ENCODE measurements around the gene FRMD3. TPM values are rescaled to one million over a fixed set of nuclear protein-coding genes. Genes with fewer than 3 reads are reported as not detected.

The FRMD3 gene
- total RNA-seq, 2 experiments from 2014 or later: 0.62 to 1.1 TPM

DNA sequence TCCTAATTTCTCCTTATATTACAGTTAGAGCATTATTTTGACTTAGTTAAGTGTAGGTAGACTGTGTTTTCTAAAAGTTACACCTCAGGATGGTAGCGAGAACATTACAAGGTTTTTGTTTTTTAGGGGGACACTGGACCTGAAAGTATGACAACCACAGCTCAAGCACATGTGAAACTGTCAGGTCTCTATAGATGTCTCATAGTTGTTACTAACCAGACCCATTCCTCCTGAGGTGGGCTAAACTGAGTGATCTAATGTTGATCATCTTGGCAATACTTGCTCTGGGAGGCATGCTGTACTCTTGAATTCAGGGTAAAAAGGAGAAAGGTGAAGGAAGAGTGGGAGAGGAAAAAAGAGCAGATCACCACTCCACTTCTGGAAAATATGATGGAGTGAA is 278.6 kb downstream of the FRMD3 start:
- Mint-ChIP-seq H3K36me3 (ENCODE audit: low read depth) (no peaks in the 10 kb centered on the region), H3K9me3 (no peaks in the 10 kb centered on the region), H3K4me1 (no peaks in the 10 kb centered on the region), H3K4me3 (no peak overlapping the region), H3K27ac (no peak overlapping the region), H3K27me3 (no peaks in the 10 kb centered on the region)
- CTCF ChIA-PET: no interaction called here
- no peak for DNase-seq
- POLR2A ChIA-PET: no interaction called here

- H3K27ac Mint-ChIP-seq: no peak overlapping the region
- no peak overlapping the region for H3K4me3 Mint-ChIP-seq
- H3K36me3 Mint-ChIP-seq (ENCODE audit: low read depth): no peaks in the 10 kb centered on the region
- CTCF ChIA-PET: interaction anchor here (0.6 kb wide), 1 partner anchor 320 kb away, joined by 4 read pairs; no protein-coding TSS in a partner anchor
- no peaks in the 10 kb centered on the region for H3K9me3 Mint-ChIP-seq
- no peak for DNase-seq
- POLR2A ChIA-PET: no interaction called here
- no peaks in the 10 kb centered on the region for H3K4me1 Mint-ChIP-seq
- no peaks in the 10 kb centered on the region for H3K27me3 Mint-ChIP-seq
Observed at GRCh38 chr9:83257937-83258891, 280.0 kb downstream of the FRMD3 start.

- Mint-ChIP-seq H3K27ac (no peak overlapping the region), H3K4me3 (no peak overlapping the region), H3K4me1 (no peaks in the 10 kb centered on the region), H3K27me3 (no peaks in the 10 kb centered on the region), H3K9me3 (peaks cover 5% of the 10 kb centered on the region), H3K36me3 (ENCODE audit: low read depth) (no peaks in the 10 kb centered on the region)
- CTCF ChIA-PET: no interaction called here
- DNase-seq: no peak
- POLR2A ChIA-PET: no interaction called here
Observed at GRCh38 chr9:83247732-83248131, 290.5 kb downstream of the FRMD3 start.

DNA sequence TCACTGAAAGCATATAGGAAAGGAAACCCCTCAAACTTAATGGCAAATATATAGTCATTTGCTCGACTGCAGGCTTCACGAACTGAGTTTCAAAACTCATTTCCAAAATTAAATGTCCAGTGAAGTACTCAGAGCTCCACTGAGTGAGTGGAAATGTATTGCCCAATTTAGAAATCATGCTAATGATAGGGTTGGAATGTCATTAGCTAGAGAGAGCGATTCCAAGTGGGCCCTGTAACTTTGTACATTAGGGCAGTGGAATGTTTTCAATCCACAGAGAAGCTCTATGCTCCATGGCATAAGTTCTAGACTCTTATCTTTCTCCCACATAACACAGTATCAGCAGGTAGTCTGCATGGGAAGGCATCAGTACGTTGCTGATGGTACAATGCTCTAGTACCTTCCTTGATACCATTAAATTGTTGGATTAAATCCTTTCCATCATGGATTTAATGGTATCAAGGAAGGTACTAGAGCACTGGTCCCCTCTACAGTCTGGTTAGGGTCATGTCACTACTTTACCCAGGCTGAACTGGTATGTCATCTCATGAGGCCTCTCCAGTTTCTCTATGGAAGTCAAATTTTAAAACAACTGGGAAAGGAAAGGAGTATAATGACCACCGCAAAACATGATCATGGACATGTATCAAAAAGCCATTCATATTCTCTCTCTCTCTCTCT is 292.1 kb downstream of the FRMD3 start:
- POLR2A ChIA-PET: no interaction called here
- H3K4me1 Mint-ChIP-seq: no peaks in the 10 kb centered on the region
- no peaks in the 10 kb centered on the region for H3K36me3 Mint-ChIP-seq (ENCODE audit: low read depth)
- no peak for DNase-seq
- CTCF ChIA-PET: no interaction called here
- H3K9me3 Mint-ChIP-seq: peaks cover 2% of the 10 kb centered on the region
- H3K27me3 Mint-ChIP-seq: no peaks in the 10 kb centered on the region
- H3K4me3 Mint-ChIP-seq: no peak overlapping the region
- H3K27ac Mint-ChIP-seq: no peak overlapping the region

DNA sequence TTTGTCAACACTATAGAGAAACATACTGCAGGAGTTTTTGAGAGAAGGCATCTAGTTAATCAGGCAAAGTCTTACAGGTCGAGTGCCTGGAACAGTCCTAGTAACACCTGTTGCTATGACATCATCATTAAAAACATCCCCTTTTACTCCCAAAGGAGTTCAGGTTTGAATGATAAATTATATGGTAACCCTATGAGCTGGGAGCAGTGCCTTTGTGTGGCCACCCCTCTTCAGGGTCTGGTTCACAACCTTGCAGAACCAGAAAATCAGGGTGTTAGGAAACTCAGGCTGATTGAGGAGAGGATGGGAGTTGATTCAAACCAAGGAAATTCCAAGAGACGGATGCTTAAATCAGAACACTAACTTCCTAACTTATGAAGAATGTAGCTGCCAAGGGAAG is 296.1 kb downstream of the FRMD3 start:
- Mint-ChIP-seq H3K27ac (no peak overlapping the region), H3K36me3 (ENCODE audit: low read depth) (no peaks in the 10 kb centered on the region), H3K4me3 (no peak overlapping the region), H3K4me1 (no peaks in the 10 kb centered on the region), H3K27me3 (no peaks in the 10 kb centered on the region), H3K9me3 (peaks cover 2% of the 10 kb centered on the region)
- DNase-seq: no peak
- ChIA-PET CTCF (no interaction called here), POLR2A (no interaction called here)

- Mint-ChIP-seq H3K36me3 (ENCODE audit: low read depth) (no peaks in the 10 kb centered on the region), H3K27ac (no peak overlapping the region), H3K4me1 (no peaks in the 10 kb centered on the region), H3K4me3 (no peak overlapping the region), H3K9me3 (peaks cover 2% of the 10 kb centered on the region), H3K27me3 (no peaks in the 10 kb centered on the region)
- DNase-seq: no peak
- ChIA-PET POLR2A (no interaction called here), CTCF (no interaction called here)
Observed at GRCh38 chr9:83240671-83241070, 297.5 kb downstream of the FRMD3 start.

DNA sequence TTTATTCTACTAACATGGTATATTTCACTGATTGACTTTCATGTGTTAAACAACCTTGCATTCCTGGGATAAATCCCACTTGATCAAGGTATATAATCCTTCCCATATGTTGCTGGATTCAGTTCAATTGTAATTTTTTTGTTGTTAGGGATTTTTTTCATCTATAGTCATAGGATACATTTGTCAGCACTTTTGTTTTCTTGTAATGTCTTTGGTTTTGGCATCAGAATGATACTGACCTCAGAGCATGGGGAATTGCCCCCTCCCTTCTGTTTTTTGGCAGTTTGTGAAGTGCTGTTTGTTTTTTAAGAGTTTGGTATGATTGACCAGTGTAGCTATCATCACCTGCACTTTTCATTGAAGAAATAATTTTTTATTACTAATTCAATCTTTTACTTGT is 298.5 kb downstream of the FRMD3 start:
- H3K27me3 Mint-ChIP-seq: no peaks in the 10 kb centered on the region
- ChIA-PET CTCF (no interaction called here), POLR2A (no interaction called here)
- no peaks in the 10 kb centered on the region for H3K4me1 Mint-ChIP-seq
- no peak overlapping the region for H3K4me3 Mint-ChIP-seq
- no peak overlapping the region for H3K27ac Mint-ChIP-seq
- no peak for DNase-seq
- H3K36me3 Mint-ChIP-seq (ENCODE audit: low read depth): no peaks in the 10 kb centered on the region
- H3K9me3 Mint-ChIP-seq: peaks cover 2% of the 10 kb centered on the region

DNA sequence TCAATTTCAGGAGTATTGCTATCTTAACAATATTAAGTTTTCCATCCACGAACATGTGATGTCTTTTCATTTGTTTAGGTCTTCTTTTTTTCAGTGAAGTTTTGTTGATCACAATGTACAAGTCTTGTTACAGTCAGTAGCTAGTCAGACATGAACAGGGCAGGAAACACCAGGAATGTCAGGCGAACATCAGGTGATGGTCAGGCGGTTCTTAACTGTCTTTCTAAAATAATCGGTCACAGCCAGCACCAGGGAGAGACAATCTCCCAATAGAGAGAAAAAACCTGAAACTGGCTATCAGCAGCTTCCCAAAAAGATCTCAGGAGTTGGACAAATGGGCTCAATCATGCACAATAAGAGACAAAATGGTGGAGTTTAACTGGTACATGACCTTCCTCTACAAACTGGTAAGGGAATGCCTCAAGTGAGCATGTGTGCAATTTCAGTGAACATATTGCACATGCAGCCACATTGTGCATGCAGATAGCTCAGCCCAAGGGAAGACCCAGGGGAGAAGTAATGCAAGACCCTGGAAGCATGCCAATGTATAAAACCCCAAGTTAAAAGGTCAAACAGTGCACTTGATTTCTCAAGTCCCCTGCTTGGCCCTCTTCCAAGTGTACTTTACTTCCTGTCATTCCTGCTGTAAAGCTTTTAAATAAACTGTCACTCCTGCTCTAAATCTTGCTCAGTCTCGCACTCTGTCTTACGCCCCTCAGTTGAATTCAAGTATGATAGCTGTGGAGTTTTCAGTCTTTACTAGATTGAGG is 299.1 kb downstream of the FRMD3 start:
- CTCF ChIA-PET: no interaction called here
- no peaks in the 10 kb centered on the region for H3K27me3 Mint-ChIP-seq
- no peak overlapping the region for H3K27ac Mint-ChIP-seq
- DNase-seq: no peak
- POLR2A ChIA-PET: no interaction called here
- no peak overlapping the region for H3K4me3 Mint-ChIP-seq
- H3K36me3 Mint-ChIP-seq (ENCODE audit: low read depth): no peaks in the 10 kb centered on the region
- no peaks in the 10 kb centered on the region for H3K4me1 Mint-ChIP-seq
- peaks cover 2% of the 10 kb centered on the region for H3K9me3 Mint-ChIP-seq

GRCh38 chr9:83236029-83236696 is 302.0 kb downstream of the FRMD3 start:
- H3K4me3 Mint-ChIP-seq: no peak overlapping the region
- no peaks in the 10 kb centered on the region for H3K9me3 Mint-ChIP-seq
- ChIA-PET POLR2A (no interaction called here), CTCF (no interaction called here)
- H3K27ac Mint-ChIP-seq: no peak overlapping the region
- H3K4me1 Mint-ChIP-seq: no peaks in the 10 kb centered on the region
- no peaks in the 10 kb centered on the region for H3K36me3 Mint-ChIP-seq (ENCODE audit: low read depth)
- H3K27me3 Mint-ChIP-seq: no peaks in the 10 kb centered on the region
- DNase-seq: no peak

DNA sequence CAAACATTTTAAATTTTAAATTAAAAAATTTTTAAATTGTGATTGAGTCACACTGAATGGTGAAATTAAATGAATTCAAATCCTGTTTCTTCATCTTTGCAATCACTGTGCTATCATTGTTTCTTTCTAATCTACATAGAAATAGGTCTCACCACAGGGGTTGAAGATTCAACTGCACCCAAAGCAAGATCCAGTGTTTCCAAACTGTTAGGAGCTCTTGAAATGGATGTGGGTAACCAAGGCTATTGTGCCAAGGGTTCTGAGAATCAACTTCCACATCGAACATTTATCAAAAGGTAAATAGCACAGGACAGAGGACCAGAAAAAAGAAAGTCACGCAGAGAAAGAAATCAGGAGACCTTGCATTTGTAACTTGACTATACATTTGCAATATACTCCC is 302.7 kb downstream of the FRMD3 start:
- H3K27me3 Mint-ChIP-seq: no peaks in the 10 kb centered on the region
- no peak overlapping the region for H3K4me3 Mint-ChIP-seq
- H3K36me3 Mint-ChIP-seq (ENCODE audit: low read depth): no peaks in the 10 kb centered on the region
- H3K4me1 Mint-ChIP-seq: no peaks in the 10 kb centered on the region
- POLR2A ChIA-PET: no interaction called here
- CTCF ChIA-PET: no interaction called here
- H3K9me3 Mint-ChIP-seq: no peaks in the 10 kb centered on the region
- H3K27ac Mint-ChIP-seq: no peak overlapping the region
- DNase-seq: no peak

GRCh38 chr9:83234541-83234940 is 303.7 kb downstream of the FRMD3 start:
- no peaks in the 10 kb centered on the region for H3K27me3 Mint-ChIP-seq

GRCh38 chr9:83233647-83234046 is 304.6 kb downstream of the FRMD3 start:
- Mint-ChIP-seq H3K4me3 (no peak overlapping the region), H3K36me3 (ENCODE audit: low read depth) (no peaks in the 10 kb centered on the region), H3K9me3 (no peaks in the 10 kb centered on the region), H3K27ac (no peak overlapping the region), H3K4me1 (no peaks in the 10 kb centered on the region), H3K27me3 (no peaks in the 10 kb centered on the region)
- ChIA-PET CTCF (no interaction called here), POLR2A (no interaction called here)
- no peak for DNase-seq

More at GRCh38 chr9:83234541-83234940, 303.7 kb downstream of the FRMD3 start:
- POLR2A ChIA-PET: no interaction called here
- Mint-ChIP-seq H3K4me1 (no peaks in the 10 kb centered on the region), H3K36me3 (ENCODE audit: low read depth) (no peaks in the 10 kb centered on the region), H3K4me3 (no peak overlapping the region), H3K27ac (no peak overlapping the region), H3K9me3 (no peaks in the 10 kb centered on the region)
- CTCF ChIA-PET: no interaction called here
- no peak for DNase-seq

DNA sequence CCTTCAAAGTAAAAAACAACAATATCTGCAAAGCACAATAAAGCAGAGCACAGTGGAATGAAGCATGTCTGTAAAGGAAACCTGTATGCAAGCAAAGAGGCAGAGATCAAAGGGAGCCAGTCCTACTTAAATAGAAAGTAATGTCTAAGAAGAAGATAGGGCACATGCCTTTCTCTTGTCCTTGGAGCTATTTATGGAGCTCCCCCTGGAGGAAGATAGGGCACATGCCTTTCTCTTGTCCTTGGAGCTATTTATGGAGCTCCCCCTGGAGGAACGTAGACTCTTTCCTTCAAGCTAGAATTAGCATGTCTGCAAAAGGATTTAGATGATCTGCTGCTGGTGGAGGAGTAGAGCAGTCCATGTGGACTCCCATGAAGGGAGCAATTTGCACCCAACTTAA is 307.2 kb downstream of the FRMD3 start:
- Mint-ChIP-seq H3K27me3 (no peaks in the 10 kb centered on the region), H3K9me3 (no peaks in the 10 kb centered on the region), H3K4me1 (no peaks in the 10 kb centered on the region), H3K27ac (no peak overlapping the region), H3K36me3 (ENCODE audit: low read depth) (no peaks in the 10 kb centered on the region), H3K4me3 (no peak overlapping the region)
- ChIA-PET CTCF (no interaction called here), POLR2A (no interaction called here)
- no peak for DNase-seq

All from activated CD4-positive, alpha-beta T cell treated with anti-CD3 and anti-CD28 coated beads, Interleukin-2, amount 10 ng/mL, durations not matched to agents 7 days and 5 days (primary cell).